Smooth muscle cell (in vitro differentiated cells): ENCODE data around the gene HBP1. TPM values are rescaled to one million over a fixed set of nuclear protein-coding genes. Genes with fewer than 3 reads are reported as not detected.

Experiments used
- DNase-seq: peaks from one replicate; lab custom pipeline; 2025; ENCODE audit not compliant: unreplicated experiment; lab: John Stamatoyannopoulos, UW
- H2AFZ ChIP-seq: fragments of 200-600 bp; sonication (generic); 2 replicates; pipeline ENCODE4 v1.6.0; 2016; ENCODE audit warnings: antibody characterized with exemption, low read depth, mild to moderate bottlenecking
- H3F3A ChIP-seq: fragments of 200-600 bp; sonication (generic); 2 replicates; pipeline ENCODE4 v1.6.0; 2017; ENCODE audit warnings: antibody characterized with exemption, low read depth
- H3K27ac ChIP-seq: fragments of 200-600 bp; sonication (generic); 2 replicates; pipeline ENCODE4 v1.5.1; 2016; ENCODE audit warnings: low read depth, mild to moderate bottlenecking
- H3K27me3 ChIP-seq: fragments of 200-600 bp; sonication (generic); 2 replicates; pipeline ENCODE4 v1.6.1; 2016; ENCODE audit warnings: low read depth, mild to moderate bottlenecking
- H3K36me3 ChIP-seq: fragments of 200-600 bp; sonication (generic); 2 replicates; pipeline ENCODE4 v1.5.1; 2016; ENCODE audit warnings: low read depth
- H3K4me1 ChIP-seq: fragments of 200-600 bp; sonication (generic); 2 replicates; pipeline ENCODE4 v1.5.1; 2016; ENCODE audit warnings: low read depth
- H3K4me2 ChIP-seq: fragments of 200-600 bp; sonication (generic); 2 replicates; pipeline ENCODE4 v1.6.0; 2016; ENCODE audit warnings: mild to moderate bottlenecking
- H3K4me3 ChIP-seq: fragments of 200-600 bp; sonication (generic); 2 replicates; pipeline ENCODE4 v1.5.1; 2016; ENCODE audit warnings: mild to moderate bottlenecking
- H3K79me2 ChIP-seq: fragments of 200-600 bp; sonication (generic); 2 replicates; pipeline ENCODE4 v1.6.0; 2016; ENCODE audit warnings: low read depth, mild to moderate bottlenecking
- H3K9ac ChIP-seq: fragments of 200-600 bp; sonication (generic); 2 replicates; pipeline ENCODE4 v1.6.0; 2016; ENCODE audit warnings: low read depth
- H3K9me3 ChIP-seq: fragments of 200-600 bp; sonication (generic); replicated peaks from 2 replicates; pipeline ENCODE4 v1.5.1; 2016; ENCODE audit warnings: low read depth
- H4K20me1 ChIP-seq: fragments of 200-600 bp; sonication (generic); 2 replicates; pipeline ENCODE4 v1.6.0; 2016; ENCODE audit warnings: low read depth
- CTCF ChIP-seq: fragments of 200-600 bp; sonication (generic); IDR thresholded peaks from 2 replicates; pipeline ENCODE4 v1.5.1; 2017; ENCODE audit warnings: borderline replicate concordance, mild to moderate bottlenecking, antibody characterized with exemption; ENCODE audit not compliant: insufficient read depth, poor library complexity, severe bottlenecking
- WGBS: methylation state at CpG from one replicate; pipeline ENCODE4 v1.1.7; 2016; ENCODE audit warnings: low lambda C conversion rate; 5-methylcytosine and 5-hydroxymethylcytosine counted together
- polyA plus RNA-seq: library from polyadenylated mRNA; unstranded; fragments of >200 nt; fragmentation: Nextera tagmentation; extraction: Ambion mirVana; gene quantifications from 2 replicates; pipeline ENCODE4 v1.2.1, GENCODE V29; 2016
- total RNA-seq: library from RNA; depleted of rRNA; stranded (reverse); fragments of >200 nt; gene quantifications from 2 replicates; pipeline ENCODE4 v1.2.3, GENCODE V29; 2014

HBP1 gene
- total and polyA plus RNA-seq, 2 experiments from 2014 or later, result 57.9 to 102 TPM

- no peak for DNase-seq
- no peak for TF ChIP-seq CTCF
- Histone ChIP-seq H3K79me2 (peaks cover 75% of the 10 kb centered on the region), H3K27me3 (no peaks in the 10 kb centered on the region), H3K9me3 (no peaks in the 10 kb centered on the region), H3K4me2 (no peak overlapping the region), H3F3A (peaks cover 12% of the 10 kb centered on the region), H3K4me1 (peaks cover 27% of the 10 kb centered on the region), H4K20me1 (peaks cover 75% of the 10 kb centered on the region), H3K27ac (no peak overlapping the region), H3K36me3 (no peaks in the 10 kb centered on the region), H2AFZ (no peak overlapping the region), H3K9ac (no peak overlapping the region), H3K4me3 (no peak overlapping the region)
- 88% methylated on average over 4 of the region's 4 CpGs for WGBS
These were observed 3.7 kb downstream of the HBP1 start for GRCh38 chr7:107172276-107173032.

GRCh38 chr7:107173191-107173590 lies 4.4 kb downstream of the HBP1 start:
- Histone ChIP-seq H4K20me1 (peaks cover 82% of the 10 kb centered on the region), H3K27me3 (no peaks in the 10 kb centered on the region), H3K27ac (no peak overlapping the region), H3K9ac (no peak overlapping the region), H3K36me3 (no peaks in the 10 kb centered on the region), H3K9me3 (no peaks in the 10 kb centered on the region), H3F3A (peaks cover 9% of the 10 kb centered on the region), H2AFZ (no peak overlapping the region), H3K4me3 (no peak overlapping the region), H3K4me1 (peaks cover 27% of the 10 kb centered on the region), H3K79me2 (peaks cover 82% of the 10 kb centered on the region), H3K4me2 (no peak overlapping the region)
- TF ChIP-seq CTCF, result no peak
- whole genome bisulfite sequencing, result 70% methylated on average over 2 of the region's 2 CpGs
- no peak for DNase-seq

GRCh38 chr7:107173691-107174406 lies 5.0 kb downstream of the HBP1 start:
- Histone ChIP-seq H3K27ac (no peak overlapping the region), H3F3A (peaks cover 9% of the 10 kb centered on the region), H2AFZ (no peak overlapping the region), H3K4me1 (peaks cover 27% of the 10 kb centered on the region), H3K9ac (no peak overlapping the region), H3K79me2 (peaks cover 89% of the 10 kb centered on the region), H3K4me2 (no peak overlapping the region), H3K9me3 (no peaks in the 10 kb centered on the region), H3K36me3 (no peaks in the 10 kb centered on the region), H3K4me3 (no peak overlapping the region), H3K27me3 (no peaks in the 10 kb centered on the region), H4K20me1 (peaks cover 89% of the 10 kb centered on the region)
- DNase-seq, result no peak
- TF ChIP-seq CTCF, result no peak
- WGBS, result 88% methylated on average over 4 of the region's 4 CpGs
